ENCODE data around the gene TACSTD2. TPM values are rescaled to one million over a fixed set of nuclear protein-coding genes. Genes with fewer than 3 reads are reported as not detected.
"Not testable (repeated sequence)": the region's sequence is repeated elsewhere in the genome, so short reads cannot be mapped to it uniquely, and the experiment has no call there.

Gene TACSTD2
- total RNA-seq, 1 experiment from 2014 or later = not detected

GRCh38 chr1:58551186-58552140 is 25.6 kb downstream of the TACSTD2 start:
- DNase-seq (ENCODE audit: low spot score) = no peak
- intact Hi-C loops (cut with micrococcal nuclease; ENCODE audit: unreplicated experiment) = no loop called here
- TF ChIP-seq, protein P1, sequence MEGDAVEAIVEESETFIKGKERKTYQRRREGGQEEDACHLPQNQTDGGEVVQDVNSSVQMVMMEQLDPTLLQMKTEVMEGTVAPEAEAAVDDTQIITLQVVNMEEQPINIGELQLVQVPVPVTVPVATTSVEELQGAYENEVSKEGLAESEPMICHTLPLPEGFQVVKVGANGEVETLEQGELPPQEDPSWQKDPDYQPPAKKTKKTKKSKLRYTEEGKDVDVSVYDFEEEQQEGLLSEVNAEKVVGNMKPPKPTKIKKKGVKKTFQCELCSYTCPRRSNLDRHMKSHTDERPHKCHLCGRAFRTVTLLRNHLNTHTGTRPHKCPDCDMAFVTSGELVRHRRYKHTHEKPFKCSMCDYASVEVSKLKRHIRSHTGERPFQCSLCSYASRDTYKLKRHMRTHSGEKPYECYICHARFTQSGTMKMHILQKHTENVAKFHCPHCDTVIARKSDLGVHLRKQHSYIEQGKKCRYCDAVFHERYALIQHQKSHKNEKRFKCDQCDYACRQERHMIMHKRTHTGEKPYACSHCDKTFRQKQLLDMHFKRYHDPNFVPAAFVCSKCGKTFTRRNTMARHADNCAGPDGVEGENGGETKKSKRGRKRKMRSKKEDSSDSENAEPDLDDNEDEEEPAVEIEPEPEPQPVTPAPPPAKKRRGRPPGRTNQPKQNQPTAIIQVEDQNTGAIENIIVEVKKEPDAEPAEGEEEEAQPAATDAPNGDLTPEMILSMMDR (conservative IDR thresholded peaks at IDR 0.05; ENCODE audit: low read depth, low read length) = no peak
- TF ChIP-seq EZH2 (IDR thresholded peaks at IDR 0.05; ENCODE audit: borderline replicate concordance, low read depth, low read length, poor library complexity, severe bottlenecking) = no peak
- no peaks in the 10 kb centered on the region for H3K36me3 ChIP-seq (ENCODE audit: insufficient read depth, low read length, poor library complexity, severe bottlenecking)
- ChIA-PET CTCF (interaction anchor here (0.6 kb wide), 1 partner anchor 101 kb away, joined by 3 read pairs; no protein-coding TSS in a partner anchor), POLR2A (ENCODE audit: low non-redundant PET) (no interaction called here)
- peaks cover 2% of the 10 kb centered on the region for H3K4me1 ChIP-seq (ENCODE audit: insufficient read depth, low read length, poor library complexity, severe bottlenecking)
- no TSS peak for BruUV-seq (replicated peaks)
- H3K9me3 ChIP-seq (ENCODE audit: low read depth, low read length, poor library complexity, severe bottlenecking) = no peaks in the 10 kb centered on the region
- no peak overlapping the region for H3K4me3 ChIP-seq (ENCODE audit: low read depth, low read length, poor library complexity, severe bottlenecking)
- H3K27ac ChIP-seq (ENCODE audit: low read depth, low read length, poor library complexity, severe bottlenecking) = no peak overlapping the region
- H3K27me3 ChIP-seq (replicated peaks; ENCODE audit: insufficient read depth, low read depth, low read length, poor library complexity) = no peaks in the 10 kb centered on the region

- BruUV-seq (replicated peaks); CTCF ChIA-PET; H3K9me3 ChIP-seq (ENCODE audit: low read depth, low read length, poor library complexity, severe bottlenecking); POLR2A ChIA-PET (ENCODE audit: low non-redundant PET); DNase-seq (ENCODE audit: low spot score); H3K27ac ChIP-seq (ENCODE audit: low read depth, low read length, poor library complexity, severe bottlenecking); H3K27me3 ChIP-seq (replicated peaks; ENCODE audit: insufficient read depth, low read depth, low read length, poor library complexity); H3K36me3 ChIP-seq (ENCODE audit: insufficient read depth, low read length, poor library complexity, severe bottlenecking); H3K4me3 ChIP-seq (ENCODE audit: low read depth, low read length, poor library complexity, severe bottlenecking): not testable (repeated sequence)
- intact Hi-C loops (cut with micrococcal nuclease; ENCODE audit: unreplicated experiment) = loop anchor here (5.0 to 10.0 kb wide), 6 partner anchors 104 to 1124 kb away; partner anchors contain the start of gene DAB1
- H3K4me1 ChIP-seq (ENCODE audit: insufficient read depth, low read length, poor library complexity, severe bottlenecking) = peaks cover 11% of the 10 kb centered on the region
These were observed 27.8 kb downstream of the TACSTD2 start for GRCh38 chr1:58549291-58549690.

DNA sequence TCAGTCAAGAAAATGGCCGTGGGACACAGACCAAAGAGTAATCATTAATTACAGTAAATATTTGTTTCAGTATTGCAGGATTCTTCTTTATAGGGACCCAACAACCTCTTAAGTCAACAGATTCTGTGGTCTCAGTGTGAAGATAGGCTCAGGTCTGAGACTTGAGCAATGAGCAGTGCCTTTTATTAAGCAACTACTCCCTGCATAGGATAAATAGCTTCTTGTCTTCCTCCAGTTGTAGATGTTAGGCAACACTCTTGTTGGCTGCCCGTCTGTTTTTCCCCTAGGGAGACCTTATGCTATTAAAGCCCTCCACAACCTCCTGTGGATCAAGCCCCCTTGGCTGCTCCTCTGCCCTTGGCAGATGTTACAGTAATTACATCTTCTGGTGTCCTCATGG is 28.7 kb downstream of the TACSTD2 start:
- DNase-seq (ENCODE audit: low spot score) = peak; percentile 20
- Histone ChIP-seq H3K27me3 (replicated peaks; ENCODE audit: insufficient read depth, low read depth, low read length, poor library complexity) (no peaks in the 10 kb centered on the region), H3K4me3 (ENCODE audit: low read depth, low read length, poor library complexity, severe bottlenecking) (no peak overlapping the region), H3K36me3 (ENCODE audit: insufficient read depth, low read length, poor library complexity, severe bottlenecking) (no peaks in the 10 kb centered on the region), H3K4me1 (ENCODE audit: insufficient read depth, low read length, poor library complexity, severe bottlenecking) (peaks cover 13% of the 10 kb centered on the region), H3K27ac (ENCODE audit: low read depth, low read length, poor library complexity, severe bottlenecking) (no peak overlapping the region), H3K9me3 (ENCODE audit: low read depth, low read length, poor library complexity, severe bottlenecking) (no peaks in the 10 kb centered on the region)
- no peak for TF ChIP-seq EZH2 (IDR thresholded peaks at IDR 0.05; ENCODE audit: borderline replicate concordance, low read depth, low read length, poor library complexity, severe bottlenecking)
- TF ChIP-seq, protein P1 (conservative IDR thresholded peaks at IDR 0.05; ENCODE audit: low read depth, low read length) = no peak
- ChIA-PET CTCF (no interaction called here), POLR2A (ENCODE audit: low non-redundant PET) (no interaction called here)
- intact Hi-C loops (cut with micrococcal nuclease; ENCODE audit: unreplicated experiment) = loop anchor here (5.0 to 10.0 kb wide), 6 partner anchors 104 to 1124 kb away; partner anchors contain the start of gene DAB1
- BruUV-seq (replicated peaks) = no TSS peak
